Glutamatergic neuron (in vitro differentiated cells): ENCODE results near the gene LAMB1. TPM values are rescaled to one million over a fixed set of nuclear protein-coding genes. Genes with fewer than 3 reads are reported as not detected.

ENCODE experiments used
- DNase-seq: peaks from one replicate; pipeline ENCODE4 v3.0.0; 2022
- H3K27ac Mint-ChIP-seq: one replicate; pipeline ENCODE4 v1.8.0; 2020; ENCODE audit warnings: mild to moderate bottlenecking, mixed read lengths, inconsistent platforms; ENCODE audit not compliant: unreplicated experiment
- H3K27me3 Mint-ChIP-seq: one replicate; pipeline ENCODE4 v1.8.0; 2020; ENCODE audit warnings: mild to moderate bottlenecking, moderate library complexity, mixed read lengths, inconsistent platforms; ENCODE audit not compliant: unreplicated experiment
- H3K36me3 Mint-ChIP-seq: one replicate; pipeline ENCODE4 v1.8.0; 2020; ENCODE audit warnings: mild to moderate bottlenecking, mixed read lengths, inconsistent platforms; ENCODE audit not compliant: unreplicated experiment
- H3K4me1 Mint-ChIP-seq: one replicate; pipeline ENCODE4 v1.8.0; 2020; ENCODE audit warnings: mild to moderate bottlenecking, low read depth, mixed read lengths, inconsistent platforms; ENCODE audit not compliant: unreplicated experiment
- H3K4me3 Mint-ChIP-seq: one replicate; pipeline ENCODE4 v1.8.0; 2020; ENCODE audit warnings: mild to moderate bottlenecking, mixed read lengths, inconsistent platforms; ENCODE audit not compliant: unreplicated experiment
- H3K9me3 Mint-ChIP-seq: one replicate; pipeline ENCODE4 v1.8.0; 2020; ENCODE audit warnings: mild to moderate bottlenecking, moderate library complexity, mixed read lengths, inconsistent platforms; ENCODE audit not compliant: unreplicated experiment
- CTCF ChIP-seq: fragments of 200-600 bp; sonication (generic); IDR thresholded peaks from one replicate; pipeline ENCODE4 v1.5.0; 2021; ENCODE audit not compliant: partially characterized antibody, unreplicated experiment
- total RNA-seq: library from RNA; stranded (reverse); fragmentation: NEBNext Ultra II Directional; extraction: Animal tissue kit (Norgen Biotek cat#: 25700); gene quantifications from one replicate; pipeline ENCODE4 v1.2.1, GENCODE V29; 2021; ENCODE audit not compliant: unreplicated experiment

Gene LAMB1
- total RNA-seq, 1 donor from 2014 or later: 326 TPM

- Mint-ChIP-seq H3K4me3 (no peak overlapping the region), H3K4me1 (no peaks in the 10 kb centered on the region), H3K36me3 (no peaks in the 10 kb centered on the region), H3K27me3 (peaks cover 2% of the 10 kb centered on the region), H3K9me3 (peaks cover 2% of the 10 kb centered on the region), H3K27ac (no peak overlapping the region)
- TF ChIP-seq CTCF: no peak
- DNase-seq: no peak
Measured at GRCh38 chr7:107964510-107964909, 38.5 kb downstream of the LAMB1 start.

GRCh38 chr7:107962817-107963216 is 40.1 kb downstream of the LAMB1 start:
- DNase-seq: no peak
- TF ChIP-seq CTCF: no peak
- H3K9me3 Mint-ChIP-seq: peaks cover 2% of the 10 kb centered on the region
- H3K4me1 Mint-ChIP-seq: no peaks in the 10 kb centered on the region
- peaks cover 2% of the 10 kb centered on the region for H3K27me3 Mint-ChIP-seq
- H3K4me3 Mint-ChIP-seq: no peak overlapping the region
- H3K36me3 Mint-ChIP-seq: no peaks in the 10 kb centered on the region
- no peak overlapping the region for H3K27ac Mint-ChIP-seq

- peaks cover 2% of the 10 kb centered on the region for H3K9me3 Mint-ChIP-seq
- H3K36me3 Mint-ChIP-seq: no peaks in the 10 kb centered on the region
- H3K4me3 Mint-ChIP-seq: no peak overlapping the region
- no peak for TF ChIP-seq CTCF
- no peaks in the 10 kb centered on the region for H3K4me1 Mint-ChIP-seq
- no peak overlapping the region for H3K27ac Mint-ChIP-seq
- H3K27me3 Mint-ChIP-seq: peaks cover 2% of the 10 kb centered on the region
- no peak for DNase-seq
Measured at GRCh38 chr7:107961405-107961804, 41.6 kb downstream of the LAMB1 start.

DNA sequence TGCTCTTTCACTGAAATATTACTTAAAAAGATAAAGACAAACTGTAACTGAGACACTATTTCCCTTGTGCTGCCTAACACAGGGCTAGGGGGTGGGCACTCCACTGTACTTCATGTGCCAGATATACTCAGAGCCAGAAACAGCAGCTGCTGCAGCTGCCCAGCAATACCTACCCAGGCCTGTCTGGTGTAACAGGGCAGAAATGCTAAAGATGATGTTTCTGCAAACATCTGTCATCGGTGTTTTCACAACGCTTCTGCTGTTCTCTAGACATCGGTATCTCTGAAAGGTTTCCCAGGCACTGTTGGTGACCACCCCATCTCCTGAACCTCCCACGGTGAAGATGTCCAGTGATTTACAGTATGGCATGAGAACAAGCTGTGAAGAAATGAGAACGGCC is 42.7 kb downstream of the LAMB1 start:
- H3K36me3 Mint-ChIP-seq: no peaks in the 10 kb centered on the region

GRCh38 chr7:107959527-107959898 is 43.4 kb downstream of the LAMB1 start:
- no peak overlapping the region for H3K4me3 Mint-ChIP-seq
- TF ChIP-seq CTCF: no peak
- H3K36me3 Mint-ChIP-seq: no peaks in the 10 kb centered on the region
- no peaks in the 10 kb centered on the region for H3K27me3 Mint-ChIP-seq
- no peak overlapping the region for H3K27ac Mint-ChIP-seq
- H3K4me1 Mint-ChIP-seq: no peaks in the 10 kb centered on the region
- peaks cover 2% of the 10 kb centered on the region for H3K9me3 Mint-ChIP-seq
- DNase-seq: no peak

More for the DNA sequence above, 42.7 kb downstream of the LAMB1 start:
- no peak overlapping the region for H3K27ac Mint-ChIP-seq
- no peak for TF ChIP-seq CTCF
- DNase-seq: no peak
- H3K4me1 Mint-ChIP-seq: no peaks in the 10 kb centered on the region
- peaks cover 2% of the 10 kb centered on the region for H3K27me3 Mint-ChIP-seq
- no peak overlapping the region for H3K4me3 Mint-ChIP-seq
- peaks cover 2% of the 10 kb centered on the region for H3K9me3 Mint-ChIP-seq
